HEK293 (cell line): ENCODE measurements around the gene FAM171A1.

Experiments used
- ZNF10 ChIP-seq: fragments of 450-650 bp; formaldehyde crosslinking; IDR thresholded peaks from 2 replicates; pipeline ENCODE4 v1.5.1; 2017; ENCODE audit warnings: missing biosample characterization, missing genetic modification characterization
- ZNF112 ChIP-seq: fragments of 450-650 bp; formaldehyde crosslinking; IDR thresholded peaks from 2 replicates; pipeline ENCODE4 v1.5.0; 2017; ENCODE audit warnings: missing biosample characterization, missing genetic modification characterization

GRCh38 chr10:15316145-15316544, 54.9 kb downstream of the FAM171A1 start:
- TF ChIP-seq ZNF10 (tag by site-specific recombination): no peak
- no peak for TF ChIP-seq ZNF112 (tag by site-specific recombination)
